Stimulated activated CD4-positive, alpha-beta T cell treated with anti-CD3 and anti-CD28 coated beads, TNF-alpha, amount 100 ng/mL, for 1 hour (primary cell): Measurements from ENCODE around the gene INS.
"Not testable (repeated sequence)": the region's sequence is repeated elsewhere in the genome, so short reads cannot be mapped to it uniquely, and the experiment has no call there.

Source experiments
- DNase-seq, 3 donors: peaks; one replicate each; pipeline ENCODE4 v3.0.0-alpha.2; 2020; ENCODE audit warnings: low read depth in 3 of 3, low spot score in 1 of 3

The INS gene

DNA sequence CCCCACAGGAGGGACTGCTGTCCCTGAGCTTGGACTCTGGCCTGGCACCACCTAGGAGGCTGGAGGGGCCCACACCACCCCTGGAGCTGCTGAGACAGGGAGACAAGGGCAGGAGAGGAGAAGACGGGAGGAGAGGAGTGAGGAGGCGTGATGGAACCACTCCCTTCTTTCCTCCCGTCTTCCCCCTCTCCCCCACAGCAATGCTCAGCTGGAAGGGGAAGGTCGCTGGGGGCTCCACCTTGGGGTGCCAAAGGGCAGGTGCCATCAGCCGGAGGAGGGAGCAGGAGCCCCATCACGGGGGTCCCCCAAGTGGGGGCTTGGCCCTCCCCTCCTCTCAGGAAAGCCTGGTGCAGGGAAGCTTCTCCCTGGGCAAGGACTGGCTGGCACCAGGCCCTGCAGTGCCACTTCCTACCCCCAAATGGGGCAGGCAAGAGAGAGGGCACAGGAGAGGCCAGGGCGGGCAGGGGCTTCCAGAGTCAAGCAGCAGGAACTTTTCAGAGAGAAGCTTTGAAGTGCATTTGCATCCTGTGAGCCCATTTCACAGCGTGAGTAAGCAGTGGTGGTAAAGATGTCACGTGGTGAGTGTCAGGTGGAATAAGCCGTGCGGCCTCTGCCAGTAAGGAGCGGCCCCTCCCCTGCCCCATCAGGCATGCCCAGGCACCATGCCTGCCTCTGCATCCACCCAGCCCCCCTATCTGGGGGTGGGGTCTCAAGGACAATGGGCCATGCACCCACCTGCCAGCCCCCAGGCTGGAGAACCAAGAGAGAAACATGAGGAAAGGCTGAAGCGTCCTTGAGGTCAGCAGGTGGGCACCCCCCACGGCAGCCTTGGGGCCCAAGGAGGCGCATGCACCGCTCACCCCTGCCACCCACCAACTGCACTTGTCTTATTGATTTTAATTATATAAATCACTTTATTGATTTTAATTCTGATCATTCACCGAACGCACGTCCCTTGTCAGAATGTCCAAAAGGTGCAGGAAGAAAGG lies 26.7 kb downstream of the INS start:
- DNase-seq, result no peak

DNA sequence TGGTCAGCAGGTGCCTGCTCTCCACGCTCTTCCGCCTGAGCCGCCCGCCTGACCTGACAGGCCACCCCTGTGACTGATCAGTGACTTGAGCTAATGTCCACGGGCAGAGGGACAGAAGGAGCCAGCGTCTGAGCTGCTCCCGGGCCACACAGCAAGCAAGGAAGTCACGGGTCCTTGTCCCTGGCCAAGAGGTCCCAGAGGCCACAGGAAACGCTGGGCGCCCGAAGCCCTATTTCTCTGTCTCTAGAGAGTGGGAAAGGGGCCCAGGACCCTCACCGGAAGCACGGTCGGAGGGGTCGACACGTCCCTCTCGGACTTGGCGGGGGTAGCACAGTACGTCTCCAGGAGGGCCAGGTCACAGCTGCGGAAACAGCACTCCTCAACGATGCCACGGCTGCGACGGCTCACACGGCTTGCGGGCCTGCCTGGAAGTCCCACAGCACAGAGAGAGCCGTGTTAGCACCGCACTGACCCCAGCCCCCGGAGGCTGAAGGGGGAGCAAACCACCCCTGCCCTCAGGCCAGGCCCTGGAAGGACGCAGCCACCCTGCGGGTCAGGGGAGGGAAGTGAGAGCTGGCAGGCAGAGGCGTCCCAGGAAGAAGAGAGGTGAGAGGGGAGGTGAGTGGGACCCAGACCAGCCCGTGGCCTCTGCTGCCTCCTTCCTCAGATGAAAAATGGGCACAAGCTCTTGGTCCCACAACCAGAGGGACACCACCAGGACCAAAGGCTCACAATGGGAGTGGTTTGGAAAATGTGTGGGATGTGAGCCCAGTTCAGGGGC lies 27.6 kb downstream of the INS start:
- no peak for DNase-seq

DNA sequence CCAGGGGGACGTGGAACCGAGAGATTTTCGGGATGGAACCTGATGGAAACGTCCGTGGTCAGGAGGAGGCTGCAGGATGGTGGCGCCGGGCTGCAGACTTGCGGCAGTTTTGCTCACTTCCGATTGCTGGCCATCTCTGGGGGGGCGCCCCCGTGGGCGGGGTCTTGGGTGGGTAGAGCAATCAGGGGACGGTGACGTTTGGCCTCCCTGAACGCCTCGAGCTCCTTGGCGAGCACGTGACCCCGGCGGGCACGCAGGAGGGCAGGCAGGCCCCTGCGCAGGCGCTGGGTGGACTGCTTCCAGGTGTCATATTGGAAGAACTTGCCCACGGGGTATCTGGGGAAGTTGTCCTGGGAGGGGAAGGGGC lies 28.2 kb downstream of the INS start:
- no peak for DNase-seq

DNA sequence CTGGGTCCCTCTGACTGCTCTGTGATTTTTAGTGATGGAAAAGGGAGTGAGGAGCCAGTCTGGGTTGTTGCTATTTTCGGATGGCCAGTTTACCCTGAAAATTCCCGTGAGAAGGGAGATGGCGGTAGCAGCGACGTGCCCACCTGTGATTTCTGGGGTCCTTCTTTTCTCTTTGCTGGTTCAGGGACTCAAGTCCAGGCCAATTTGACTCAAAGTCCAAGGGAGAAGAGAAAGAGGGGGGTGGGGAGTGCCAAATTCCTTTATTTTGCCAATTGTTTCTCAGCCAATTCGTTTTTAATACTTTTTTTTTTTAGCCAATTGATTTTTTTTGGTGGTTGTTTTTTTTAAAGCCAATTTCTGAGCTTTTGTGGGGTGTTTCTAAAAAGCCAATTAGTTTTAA lies 28.8 kb downstream of the INS start:
- no peak for DNase-seq

DNA sequence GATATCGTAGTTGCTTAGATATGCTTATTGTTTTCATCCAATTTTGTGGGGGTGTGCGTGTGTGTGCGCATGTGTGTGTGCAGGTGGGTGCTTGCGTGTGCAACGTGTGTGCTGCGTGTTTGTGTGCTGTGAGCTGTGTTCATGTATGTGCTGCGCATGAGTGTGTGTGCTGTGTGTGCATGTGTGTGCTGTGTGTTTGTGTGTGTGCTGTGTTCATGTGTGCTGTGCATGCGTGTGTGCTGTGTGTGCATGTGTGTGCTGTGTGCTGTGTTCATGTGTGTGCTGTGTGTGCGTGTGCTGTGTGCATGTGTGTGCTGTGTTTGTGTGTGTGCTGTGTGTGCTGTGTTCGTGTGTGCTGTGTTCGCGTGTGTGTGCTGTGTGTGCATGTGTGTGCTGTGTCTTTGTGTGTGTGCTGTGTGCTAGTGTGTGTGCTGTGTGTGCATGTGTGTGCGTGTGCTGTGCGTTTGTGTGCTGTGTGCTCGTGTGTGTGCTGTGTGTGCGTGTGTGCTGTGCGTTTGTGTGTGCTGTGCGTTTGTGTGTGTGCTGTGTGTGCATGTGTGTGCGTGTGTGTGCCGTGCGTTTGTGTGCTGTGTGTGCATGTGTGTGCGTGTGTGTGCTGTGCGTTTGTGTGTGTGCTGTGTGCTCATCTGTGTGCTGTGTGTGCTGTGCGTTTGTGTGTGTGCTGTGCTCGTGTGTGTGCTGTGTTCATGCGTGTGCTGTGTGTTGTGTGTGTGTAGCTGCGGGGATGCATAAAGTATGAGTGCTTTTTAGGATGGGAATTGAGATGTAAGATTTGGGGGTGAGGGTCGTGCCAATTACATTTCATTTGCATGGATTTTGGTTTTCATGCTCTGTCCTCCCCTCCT lies 29.4 kb downstream of the INS start:
- DNase-seq, result no peak

DNA sequence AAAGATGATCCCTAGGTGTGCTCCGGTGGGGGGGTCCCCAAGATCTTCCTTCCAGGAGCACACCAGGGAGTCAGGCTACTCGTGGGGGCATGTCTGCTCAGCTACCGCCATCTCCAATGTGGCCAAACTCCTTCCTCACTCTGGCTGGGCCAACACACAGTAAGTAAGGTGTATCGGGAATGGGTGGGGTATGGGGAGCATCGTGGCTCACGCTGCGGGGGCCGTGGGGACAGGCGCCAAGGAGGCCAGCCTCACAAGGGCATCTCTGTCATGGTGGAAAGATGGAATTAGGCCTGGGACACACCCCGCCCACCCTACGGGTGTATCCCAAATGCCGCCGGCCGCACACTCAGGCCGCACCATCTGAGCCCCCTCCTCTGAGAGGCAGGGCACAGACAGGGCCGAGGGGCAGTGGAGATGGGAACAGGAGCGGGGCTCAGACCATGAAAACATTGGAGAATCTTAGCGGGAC lies 30.1 kb downstream of the INS start:
- no peak for DNase-seq

DNA sequence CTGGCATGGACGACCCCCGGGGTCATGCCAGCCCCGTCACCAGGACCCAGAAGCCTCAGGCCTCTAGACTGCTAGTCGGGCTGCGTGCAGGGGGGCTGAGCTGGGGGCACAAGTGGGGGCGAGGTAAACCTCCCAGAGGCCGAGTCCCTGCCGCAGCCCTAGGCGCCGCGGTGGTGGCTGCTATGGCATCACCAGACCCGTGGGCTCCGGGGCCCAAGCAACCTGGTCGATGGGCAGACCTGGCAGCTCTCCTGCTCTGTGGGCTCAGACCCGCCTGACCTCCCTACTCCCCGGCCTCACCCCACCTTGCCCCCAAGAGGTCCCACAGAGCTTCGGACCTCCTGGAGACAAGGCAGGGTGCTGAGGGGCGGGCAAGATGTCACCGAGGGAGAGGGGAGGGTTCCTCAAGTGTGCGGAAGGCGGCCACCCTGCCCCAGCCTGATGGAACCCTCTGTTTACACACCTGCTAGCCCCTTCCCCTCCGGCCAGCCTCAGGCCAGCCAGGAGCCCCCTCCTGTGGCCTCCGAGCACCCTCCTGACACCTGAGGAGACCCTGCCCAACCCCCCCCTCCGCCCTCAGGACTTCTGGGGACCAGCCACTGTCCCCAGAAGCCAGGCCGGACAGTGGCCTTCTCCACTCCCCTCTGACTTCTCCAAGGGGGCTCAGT lies 31.2 kb downstream of the INS start:
- no peak for DNase-seq

DNA sequence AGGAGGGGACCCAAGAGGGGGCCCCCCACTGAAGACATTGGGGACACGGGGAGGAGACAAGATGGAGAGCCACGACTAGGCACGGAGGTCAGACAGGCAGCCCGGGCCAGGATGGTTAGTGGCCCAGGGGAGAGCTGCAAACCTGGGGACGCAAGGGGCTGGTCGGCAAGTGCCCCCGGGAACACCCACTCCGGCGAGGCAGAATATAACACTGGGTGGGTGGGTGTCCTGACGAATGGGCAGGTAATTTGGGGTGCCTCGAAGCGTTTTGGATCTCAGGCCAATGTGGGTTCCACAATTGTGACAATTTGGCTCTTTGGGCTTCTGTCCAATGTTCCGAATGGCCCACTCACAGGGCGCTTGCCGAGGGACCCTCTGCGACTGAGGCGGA lies 31.7 kb downstream of the INS start:
- no peak for DNase-seq

DNA sequence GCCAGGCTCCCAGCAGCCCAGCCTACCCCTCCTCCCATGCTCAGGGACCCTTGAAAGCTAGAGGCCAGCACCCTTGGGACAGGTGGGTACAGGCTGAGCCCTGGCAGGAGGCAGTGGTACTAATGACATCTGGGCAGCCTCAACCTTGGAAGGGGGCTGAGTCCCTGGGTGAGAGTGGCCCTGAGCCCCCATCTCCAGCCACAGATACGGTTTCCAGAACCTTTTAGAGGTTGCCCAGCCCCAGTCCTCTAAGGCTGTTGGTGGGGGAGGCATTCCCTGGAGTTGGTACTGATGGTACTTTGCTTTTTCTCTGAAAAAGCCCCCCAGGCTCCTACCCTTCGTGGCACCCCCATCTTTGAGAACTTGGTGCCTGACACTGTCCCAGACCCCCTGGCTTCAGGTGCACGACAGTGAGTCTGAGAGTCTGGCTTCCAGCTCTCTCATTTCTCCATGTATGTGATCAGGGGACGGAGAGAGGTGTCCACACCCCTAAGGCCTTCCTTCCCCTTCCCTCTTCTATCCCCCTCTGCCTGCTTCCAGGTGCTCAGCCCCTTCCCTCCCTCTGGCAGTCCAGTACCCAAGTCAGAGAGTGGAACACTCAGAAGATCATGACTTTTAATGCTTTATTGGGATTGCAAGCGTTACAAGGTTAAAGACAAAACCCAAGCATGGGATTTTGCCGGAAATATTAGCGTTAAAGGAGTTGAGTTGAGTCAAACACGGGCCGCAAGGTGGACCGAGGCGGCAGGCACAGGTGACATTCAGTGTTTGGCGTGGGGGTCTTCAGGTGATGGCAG lies 32.3 kb downstream of the INS start:
- DNase-seq, result no peak

DNA sequence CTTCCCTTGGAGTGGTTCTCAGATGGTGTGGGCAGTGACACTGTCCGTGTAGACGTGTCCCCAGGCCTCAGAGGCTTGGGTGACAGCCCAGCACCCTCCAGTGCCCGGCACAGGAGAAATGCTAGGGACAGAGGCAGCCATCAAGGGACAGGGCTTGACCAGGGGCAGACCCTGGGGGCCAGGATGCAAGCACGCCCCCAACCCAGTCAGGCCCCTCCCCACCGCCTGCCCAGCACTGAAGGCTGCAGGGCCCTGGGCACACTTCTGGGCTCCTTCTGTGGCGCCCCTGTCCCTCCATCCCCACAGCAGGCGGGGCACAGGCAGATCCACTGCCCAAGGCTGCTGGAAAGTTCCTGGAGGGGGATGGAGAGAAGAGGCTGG lies 32.9 kb downstream of the INS start:
- no peak for DNase-seq

DNA sequence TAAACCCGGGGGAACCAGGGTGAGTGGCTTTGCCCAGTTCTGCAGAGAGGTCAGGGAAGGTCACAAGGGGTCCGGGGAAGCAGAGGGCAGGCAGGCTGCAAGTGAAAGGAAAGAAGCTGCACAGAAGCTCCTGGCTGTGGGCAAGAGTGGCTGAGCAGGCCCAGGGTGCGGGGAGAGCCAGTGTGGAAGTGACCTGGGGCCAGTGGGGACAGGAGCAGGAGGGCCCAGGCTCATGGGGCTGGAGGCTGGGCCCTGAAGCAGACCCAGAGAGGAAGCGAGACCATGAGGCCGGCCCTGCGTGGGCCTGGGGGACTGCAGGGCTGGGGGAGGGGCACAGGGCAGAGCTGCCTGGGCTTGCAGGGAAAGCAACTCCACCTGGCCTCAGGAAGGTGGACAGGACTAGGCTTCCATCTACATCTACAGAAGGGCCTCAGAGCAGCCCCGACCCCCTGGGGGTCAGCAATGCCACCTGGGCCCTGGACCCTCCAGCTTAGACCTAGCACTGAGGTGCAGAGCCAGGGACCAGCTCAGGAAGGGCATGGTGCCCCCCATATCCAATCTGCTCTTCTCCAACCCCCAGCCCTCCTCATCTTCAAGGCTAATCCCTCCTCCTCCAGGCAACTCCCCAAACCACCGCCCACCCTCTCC lies 33.4 kb downstream of the INS start:
- no peak for DNase-seq

DNA sequence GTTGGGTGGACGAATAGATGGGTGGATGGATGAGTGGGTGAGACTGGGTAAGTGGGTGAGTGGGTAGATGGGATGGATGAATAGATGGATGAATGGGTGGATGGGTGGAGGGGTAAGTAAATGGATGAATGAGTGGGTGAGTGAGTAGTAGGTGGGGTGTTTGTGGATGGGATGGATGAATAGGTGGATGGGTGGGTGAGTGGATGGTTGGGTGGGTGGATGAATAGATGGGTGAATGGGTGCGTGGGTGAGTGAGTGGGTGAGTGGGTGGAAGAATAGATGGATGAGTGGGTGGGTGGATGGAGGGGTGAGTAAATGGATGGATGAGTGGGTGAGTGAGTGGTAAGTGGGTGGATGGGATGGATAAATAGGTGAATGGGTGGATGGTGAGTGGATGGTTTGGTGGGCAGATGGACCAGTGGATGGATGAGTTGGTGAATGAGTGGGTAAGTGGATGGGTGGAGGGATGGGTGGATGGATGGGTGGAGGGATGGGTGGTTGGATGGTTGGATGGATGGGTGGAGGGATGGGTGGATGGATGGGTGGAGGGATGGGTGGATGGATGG lies 34.4 kb downstream of the INS start:
- DNase-seq, result no peak

DNA sequence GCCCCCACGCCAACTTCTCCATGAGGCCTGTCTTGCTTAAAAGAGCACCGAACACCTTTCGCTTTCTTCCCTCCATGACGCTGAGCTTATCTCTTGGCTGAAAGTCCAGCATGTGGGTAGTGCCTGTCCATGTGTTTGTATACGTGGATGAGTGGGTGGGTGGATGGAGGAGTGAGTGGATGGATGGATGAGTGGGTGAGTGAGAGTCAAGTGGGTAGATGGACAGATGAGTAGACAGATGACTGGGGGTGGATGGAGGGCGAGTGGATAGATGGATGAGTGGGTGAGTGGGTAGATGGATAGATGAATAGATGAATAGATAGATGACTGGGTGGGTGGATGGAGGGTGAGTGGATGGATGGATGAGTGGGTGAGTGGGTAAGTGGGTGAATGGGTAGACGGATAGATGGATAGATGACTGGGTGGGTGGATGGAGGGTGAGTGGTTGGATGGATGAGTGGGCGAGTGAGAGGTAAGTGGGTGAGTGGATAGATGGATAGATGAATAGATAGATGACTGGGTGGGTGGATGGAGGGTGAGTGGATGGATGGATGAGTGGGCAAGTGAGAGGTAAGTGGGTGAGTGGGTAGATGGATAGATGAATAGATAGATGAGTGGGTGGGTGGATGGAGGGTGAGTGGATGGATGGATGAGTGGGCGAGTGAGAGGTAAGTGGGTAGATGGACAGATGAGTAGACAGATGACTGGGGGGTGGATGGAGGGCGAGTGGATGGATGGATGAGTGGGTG lies 36.1 kb downstream of the INS start:
- DNase-seq, result not testable (repeated sequence)

DNA sequence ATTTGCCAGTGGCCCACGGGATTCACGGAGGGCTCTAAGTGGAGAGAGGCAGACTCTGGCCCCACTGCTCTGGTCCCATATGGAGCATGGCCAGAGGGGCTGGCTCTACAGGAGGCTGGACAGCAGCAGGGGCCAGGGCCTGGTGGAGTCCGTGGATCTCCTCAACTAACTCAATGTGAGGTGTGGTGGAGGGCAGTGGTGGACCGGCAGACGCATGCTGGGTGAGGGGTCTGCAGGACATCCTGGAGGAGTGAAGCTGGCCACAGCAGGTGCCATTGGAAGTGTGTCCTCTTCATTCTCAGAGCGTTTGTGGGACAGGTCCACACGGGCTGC lies 37.4 kb downstream of the INS start:
- DNase-seq, result no peak

DNA sequence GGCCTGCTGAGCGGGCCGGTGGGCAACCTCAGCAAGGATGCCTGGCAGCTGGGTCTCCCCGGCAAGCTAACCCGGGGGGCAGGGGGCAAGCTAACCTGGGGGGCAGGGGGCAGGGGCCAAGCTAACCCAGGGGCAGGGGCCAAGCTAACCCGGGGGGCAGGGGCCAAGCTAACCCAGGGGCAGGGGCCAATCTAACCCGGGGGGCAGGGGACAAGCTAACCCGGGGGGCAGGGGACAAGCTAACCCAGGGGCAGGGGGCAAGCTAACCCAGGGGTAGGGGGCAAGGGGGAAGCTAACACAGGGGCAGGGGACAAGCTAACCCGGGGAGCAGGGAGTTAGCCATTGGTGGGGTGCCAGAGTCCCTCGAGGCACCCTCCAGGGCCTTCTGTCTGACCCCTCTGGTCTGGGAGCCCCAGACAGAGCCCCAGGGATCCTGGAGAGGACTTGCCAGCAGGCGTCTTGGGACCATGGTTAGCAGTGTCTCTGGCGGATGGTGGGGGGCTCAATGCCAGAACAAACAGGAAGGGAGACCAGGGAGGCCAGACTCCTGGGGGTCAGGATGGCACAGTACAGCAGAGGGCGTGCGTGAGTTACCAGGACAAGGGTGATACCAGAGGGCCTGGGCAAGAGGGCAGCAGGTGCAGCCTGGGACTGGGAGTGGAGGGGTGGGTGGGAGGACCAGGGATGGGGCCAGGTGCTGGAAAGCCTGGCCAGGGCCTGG lies 37.9 kb downstream of the INS start:
- no peak for DNase-seq

DNA sequence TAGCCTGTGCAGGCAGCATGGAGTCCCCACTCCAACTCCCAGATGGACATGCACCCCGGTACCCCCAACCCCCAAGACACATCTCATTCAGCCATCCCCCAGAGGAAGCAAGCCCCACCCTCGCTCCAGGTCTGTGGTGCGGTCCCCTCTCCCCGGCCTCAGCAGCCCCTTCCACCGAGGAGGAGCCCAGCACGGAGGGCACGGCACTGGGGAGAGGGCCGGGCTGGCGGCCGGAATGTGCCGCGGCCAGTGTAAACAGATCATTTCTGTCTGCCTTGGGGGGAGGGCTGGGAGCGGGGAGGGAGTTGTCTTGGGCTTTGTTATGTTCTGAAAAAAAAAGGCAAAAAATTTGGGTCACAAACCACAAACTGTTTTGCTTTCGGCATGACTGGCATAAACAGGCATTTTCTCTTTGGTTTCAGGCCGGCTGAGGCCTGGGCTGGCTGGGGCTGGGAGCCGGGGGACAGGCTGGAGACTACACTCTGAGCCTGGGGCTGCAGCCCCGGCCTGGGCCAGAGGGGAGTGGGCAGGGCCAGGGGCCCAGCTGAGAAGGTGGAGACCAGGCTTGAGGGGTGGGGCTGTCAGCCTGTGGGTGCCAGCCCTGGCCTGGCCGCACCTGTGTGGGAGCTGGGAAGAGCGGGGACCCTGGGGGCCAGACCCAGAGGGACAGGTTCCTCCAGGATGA lies 38.6 kb downstream of the INS start:
- DNase-seq, result no peak
